ENCODE results near the gene OR2AG2. TPM values are rescaled to one million over a fixed set of nuclear protein-coding genes. Genes with fewer than 3 reads are reported as not detected.

Gene OR2AG2, protein sequence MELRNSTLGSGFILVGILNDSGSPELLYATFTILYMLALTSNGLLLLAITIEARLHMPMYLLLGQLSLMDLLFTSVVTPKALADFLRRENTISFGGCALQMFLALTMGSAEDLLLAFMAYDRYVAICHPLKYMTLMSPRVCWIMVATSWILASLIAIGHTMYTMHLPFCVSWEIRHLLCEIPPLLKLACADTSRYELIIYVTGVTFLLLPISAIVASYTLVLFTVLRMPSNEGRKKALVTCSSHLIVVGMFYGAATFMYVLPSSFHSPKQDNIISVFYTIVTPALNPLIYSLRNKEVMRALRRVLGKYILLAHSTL
- total RNA-seq (2022) (0.37 and 0.39 TPM in 2 replicates), Bru-seq, nascent RNA (percentile 39 among the genes with signal in this experiment), BruChase-seq, experiment 1, labeled RNA remaining after a 6-hour chase (percentile 48 among the genes with signal in this experiment), BruChase-seq, experiment 2, labeled RNA remaining after a 2-hour chase (percentile 47 among the genes with signal in this experiment)
- long read RNA-seq, result 0 reads

DNA sequence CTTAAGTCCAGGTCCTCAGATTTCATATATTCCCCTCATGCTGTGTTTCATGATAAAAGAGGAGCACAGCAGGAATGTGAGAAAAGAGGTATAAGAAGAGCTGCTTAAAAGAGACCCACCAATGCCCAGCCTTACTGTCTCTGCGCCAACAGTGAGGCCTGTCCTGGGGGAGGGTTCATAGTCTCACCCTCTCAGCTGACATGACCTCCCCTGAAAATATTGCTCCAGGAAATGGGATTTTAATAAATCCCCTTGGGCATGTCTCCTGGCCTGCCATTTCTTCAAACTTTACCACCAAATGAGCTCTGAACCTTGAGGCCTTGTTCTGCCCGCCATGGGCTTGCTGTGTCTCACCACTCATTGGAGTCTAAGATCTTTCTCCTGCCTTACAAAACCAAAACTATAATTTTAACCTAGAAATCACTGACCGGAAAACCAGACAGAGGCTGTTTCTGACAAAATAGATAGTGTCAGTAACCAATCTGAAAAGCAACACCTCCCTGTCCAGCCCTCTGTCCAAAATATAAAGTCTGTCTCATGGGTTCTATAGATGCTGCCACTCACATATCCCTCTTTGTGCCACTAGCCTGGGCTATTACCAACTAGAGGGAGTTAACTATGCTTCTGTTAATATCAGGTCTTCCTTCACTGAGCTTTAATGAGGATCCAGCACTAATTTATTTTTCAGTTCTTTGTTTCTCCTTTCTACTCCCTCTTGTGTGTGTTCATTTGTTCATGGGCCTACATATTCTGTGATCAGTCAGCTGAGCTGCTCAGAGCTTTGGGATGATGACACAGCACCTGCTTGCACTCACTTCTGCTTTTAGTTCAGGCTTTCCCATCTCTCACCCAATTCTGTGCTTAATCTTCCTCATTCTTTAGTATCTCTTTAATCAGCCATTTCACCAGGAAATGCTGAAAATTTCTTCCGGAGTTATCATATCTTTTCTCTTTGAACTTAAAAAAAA, at the start of gene OR2AG2:
OR2AG2 (minus strand) TSS at position 51 of the 968 bp plus-strand sequence. CDS start 3,019 bp downstream, outside the sequence.
- Mint-ChIP-seq H3K36me3 (ENCODE audit: insufficient read depth, unreplicated experiment) (no peaks in the 10 kb centered on the region), H3K27me3 (ENCODE audit: insufficient read depth, unreplicated experiment) (no peaks in the 10 kb centered on the region), H3K9me3 (ENCODE audit: unreplicated experiment) (no peaks in the 10 kb centered on the region), H3K4me3 (ENCODE audit: unreplicated experiment) (no peak within 1 kb of the TSS), H3K4me1 (ENCODE audit: insufficient read depth, unreplicated experiment) (no peaks in the 10 kb centered on the region), H3K27ac (ENCODE audit: low read depth, unreplicated experiment) (no peak within 1 kb of the TSS)
- BruUV-seq (replicated peaks), result no TSS peak
- ChIA-PET POLR2A (no interaction called here), CTCF (interaction anchor here (0.6 to 2.5 kb wide), 6 partner anchors 13 to 762 kb away, joined by 3 to 9 read pairs (median 4); no protein-coding TSS in a partner anchor)
- intact Hi-C loops (cut with micrococcal nuclease), result no loop called here
- DNase-seq (ENCODE audit: unreplicated experiment), result no peak
- TF ChIP-seq, protein P1, sequence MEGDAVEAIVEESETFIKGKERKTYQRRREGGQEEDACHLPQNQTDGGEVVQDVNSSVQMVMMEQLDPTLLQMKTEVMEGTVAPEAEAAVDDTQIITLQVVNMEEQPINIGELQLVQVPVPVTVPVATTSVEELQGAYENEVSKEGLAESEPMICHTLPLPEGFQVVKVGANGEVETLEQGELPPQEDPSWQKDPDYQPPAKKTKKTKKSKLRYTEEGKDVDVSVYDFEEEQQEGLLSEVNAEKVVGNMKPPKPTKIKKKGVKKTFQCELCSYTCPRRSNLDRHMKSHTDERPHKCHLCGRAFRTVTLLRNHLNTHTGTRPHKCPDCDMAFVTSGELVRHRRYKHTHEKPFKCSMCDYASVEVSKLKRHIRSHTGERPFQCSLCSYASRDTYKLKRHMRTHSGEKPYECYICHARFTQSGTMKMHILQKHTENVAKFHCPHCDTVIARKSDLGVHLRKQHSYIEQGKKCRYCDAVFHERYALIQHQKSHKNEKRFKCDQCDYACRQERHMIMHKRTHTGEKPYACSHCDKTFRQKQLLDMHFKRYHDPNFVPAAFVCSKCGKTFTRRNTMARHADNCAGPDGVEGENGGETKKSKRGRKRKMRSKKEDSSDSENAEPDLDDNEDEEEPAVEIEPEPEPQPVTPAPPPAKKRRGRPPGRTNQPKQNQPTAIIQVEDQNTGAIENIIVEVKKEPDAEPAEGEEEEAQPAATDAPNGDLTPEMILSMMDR (IDR thresholded peaks at IDR 0.05; ENCODE audit: unreplicated experiment), result no peak

DNA sequence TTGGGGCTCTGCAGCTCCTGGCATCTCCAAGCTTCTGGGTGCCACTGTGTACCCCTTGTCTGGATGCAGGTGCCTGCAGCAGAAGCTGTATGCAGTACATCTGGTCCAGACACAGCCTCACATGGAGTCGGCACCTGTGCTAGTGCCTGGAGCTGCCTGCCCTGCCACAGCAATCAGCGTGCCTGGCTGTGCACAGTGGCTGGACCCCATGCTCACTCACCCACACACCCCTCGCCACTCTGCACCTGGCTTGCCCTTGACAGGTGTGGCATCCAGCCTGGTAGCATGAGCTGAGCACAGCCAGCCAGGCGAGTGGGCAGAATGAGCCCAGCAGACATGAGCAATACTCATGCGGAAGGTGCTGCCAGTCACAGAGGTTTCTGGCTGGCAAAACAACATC, 47.2 kb upstream of the OR2AG2 start:
- TF ChIP-seq, protein P1 (IDR thresholded peaks at IDR 0.05; ENCODE audit: unreplicated experiment), result no peak
- Mint-ChIP-seq H3K9me3 (ENCODE audit: unreplicated experiment) (no peaks in the 10 kb centered on the region), H3K4me1 (ENCODE audit: insufficient read depth, unreplicated experiment) (no peaks in the 10 kb centered on the region), H3K36me3 (ENCODE audit: insufficient read depth, unreplicated experiment) (no peaks in the 10 kb centered on the region), H3K4me3 (ENCODE audit: unreplicated experiment) (no peak overlapping the region), H3K27ac (ENCODE audit: low read depth, unreplicated experiment) (no peak overlapping the region), H3K27me3 (ENCODE audit: insufficient read depth, unreplicated experiment) (peaks cover 2% of the 10 kb centered on the region)
- DNase-seq (ENCODE audit: unreplicated experiment), result no peak
- POLR2A ChIA-PET, result no interaction called here
- CTCF ChIA-PET, result interaction anchor here (0.5 to 1.4 kb wide), 7 partner anchors 8 to 836 kb away, joined by 3 to 7 read pairs (median 5); no protein-coding TSS in a partner anchor
- BruUV-seq (replicated peaks), result no TSS peak
- intact Hi-C loops (cut with micrococcal nuclease), result no loop called here

DNA sequence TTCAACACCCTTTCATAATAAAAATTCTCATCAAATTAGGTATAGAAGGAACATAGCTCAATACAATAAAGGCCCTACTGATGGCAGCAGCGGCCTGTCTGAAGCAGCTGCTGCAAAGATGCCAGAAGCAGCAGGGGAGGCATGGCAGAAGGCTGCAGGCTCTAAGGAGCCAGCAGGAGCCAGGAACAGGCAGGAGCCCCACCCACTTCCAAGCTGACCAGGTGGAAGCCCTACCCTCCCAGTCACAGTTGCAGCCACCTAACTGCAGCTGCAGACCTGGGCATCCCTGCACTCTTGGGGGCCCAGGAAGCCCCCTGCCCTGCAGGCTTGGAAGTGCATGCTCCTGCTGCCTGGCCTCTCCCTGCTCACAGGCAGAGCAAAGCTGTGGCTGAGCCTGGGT, 45.9 kb upstream of the OR2AG2 start:
- H3K36me3 Mint-ChIP-seq (ENCODE audit: insufficient read depth, unreplicated experiment), result no peaks in the 10 kb centered on the region
- ChIA-PET CTCF (interaction anchor here (0.6 to 1.0 kb wide), 3 partner anchors 112 to 285 kb away, joined by 3 to 4 read pairs (median 3); no protein-coding TSS in a partner anchor), POLR2A (no interaction called here)
- no peak overlapping the region for H3K4me3 Mint-ChIP-seq (ENCODE audit: unreplicated experiment)
- H3K4me1 Mint-ChIP-seq (ENCODE audit: insufficient read depth, unreplicated experiment), result no peaks in the 10 kb centered on the region
- intact Hi-C loops (cut with micrococcal nuclease), result no loop called here
- peaks cover 11% of the 10 kb centered on the region for H3K27me3 Mint-ChIP-seq (ENCODE audit: insufficient read depth, unreplicated experiment)
- H3K9me3 Mint-ChIP-seq (ENCODE audit: unreplicated experiment), result no peaks in the 10 kb centered on the region
- no TSS peak for BruUV-seq (replicated peaks)
- peak; percentile 23 for DNase-seq (ENCODE audit: unreplicated experiment)
- TF ChIP-seq, protein P1 (IDR thresholded peaks at IDR 0.05; ENCODE audit: unreplicated experiment), result no peak
- H3K27ac Mint-ChIP-seq (ENCODE audit: low read depth, unreplicated experiment), result no peak overlapping the region

Data from MCF 10A (cell line).